ENCODE results near the gene KRT6A. TPM values are rescaled to one million over a fixed set of nuclear protein-coding genes. Genes with fewer than 3 reads are reported as not detected.

The KRT6A gene
- total RNA-seq, 1 donor from 2014 or later, result not detected

DNA sequence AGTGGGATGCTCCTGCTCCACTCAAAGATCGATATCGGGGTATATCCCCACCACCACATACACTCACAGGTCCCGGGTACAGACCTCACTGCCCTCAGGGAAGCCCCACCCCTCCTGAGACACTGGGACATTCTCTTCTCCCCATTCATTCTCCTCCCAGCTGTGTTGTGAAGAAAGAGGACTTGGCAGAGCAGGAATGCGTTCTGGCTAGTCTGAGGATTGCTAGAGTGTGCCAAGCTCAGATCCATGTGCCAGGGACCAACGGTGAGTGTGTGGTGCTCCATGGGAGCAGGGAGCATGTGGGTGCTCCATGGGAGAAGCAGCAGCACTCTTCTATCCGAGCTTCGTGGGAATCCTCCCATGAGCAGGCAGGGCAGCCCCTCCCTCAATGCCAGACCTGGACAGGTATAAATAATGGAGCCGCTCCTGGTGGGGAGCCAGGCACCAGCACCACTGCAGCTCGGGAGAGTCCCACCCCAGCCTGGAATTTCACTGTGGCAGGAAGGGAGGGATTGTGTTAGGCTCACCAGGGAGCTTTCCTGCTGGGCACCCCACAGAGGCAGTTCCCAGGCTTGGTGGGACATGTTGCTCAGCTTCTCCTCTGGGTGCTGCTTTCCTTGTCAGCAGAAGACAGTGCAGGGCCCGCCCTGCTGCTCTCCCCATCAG lies 29.4 kb upstream of the KRT6A start:
- Histone ChIP-seq H3K9me3 (ENCODE audit: low read depth) (no peaks in the 10 kb centered on the region), H3F3A (ENCODE audit: low read depth) (no peaks in the 10 kb centered on the region), H3K4me2 (no peak overlapping the region), H3K36me3 (no peaks in the 10 kb centered on the region), H3K4me3 (no peak overlapping the region), H3K9ac (no peak overlapping the region), H3K27ac (no peak overlapping the region), H3K4me1 (no peaks in the 10 kb centered on the region), H4K20me1 (ENCODE audit: low read depth) (no peaks in the 10 kb centered on the region), H2AFZ (replicated peaks) (no peak overlapping the region), H3K27me3 (no peaks in the 10 kb centered on the region), H3K79me2 (ENCODE audit: low read depth) (no peaks in the 10 kb centered on the region)
- peaks cover 12% of the 10 kb centered on the region for H3K27me3 Mint-ChIP-seq (ENCODE audit: insufficient read depth, low read depth)
- no peaks in the 10 kb centered on the region for H3K9me3 Mint-ChIP-seq
- no peak for DNase-seq (ENCODE audit: low spot score)
- no peak overlapping the region for H3K27ac Mint-ChIP-seq
- H3K36me3 Mint-ChIP-seq, result no peaks in the 10 kb centered on the region
- H3K4me3 Mint-ChIP-seq, result no peak overlapping the region
- H3K4me1 Mint-ChIP-seq, result peaks cover 6% of the 10 kb centered on the region
- TF ChIP-seq CTCF (IDR thresholded peaks at IDR 0.05), result no peak
- TF ChIP-seq EZH2 (IDR thresholded peaks at IDR 0.05), result no peak
- TF ChIP-seq EZH2phosphoT487 (IDR thresholded peaks at IDR 0.05), result no peak

GRCh38 chr12:52521568-52522266 lies 28.7 kb upstream of the KRT6A start:
- Histone ChIP-seq H3K36me3 (no peaks in the 10 kb centered on the region), H3K4me2 (no peak overlapping the region), H3K9me3 (ENCODE audit: low read depth) (no peaks in the 10 kb centered on the region), H4K20me1 (ENCODE audit: low read depth) (no peaks in the 10 kb centered on the region), H3K9ac (no peak overlapping the region), H3K27me3 (no peaks in the 10 kb centered on the region), H3K79me2 (ENCODE audit: low read depth) (no peaks in the 10 kb centered on the region), H3K4me3 (no peak overlapping the region), H3K4me1 (no peaks in the 10 kb centered on the region), H3K27ac (no peak overlapping the region), H3F3A (ENCODE audit: low read depth) (no peaks in the 10 kb centered on the region), H2AFZ (replicated peaks) (no peak overlapping the region)
- H3K4me1 Mint-ChIP-seq, result peaks cover 6% of the 10 kb centered on the region
- no peak overlapping the region for H3K4me3 Mint-ChIP-seq
- H3K9me3 Mint-ChIP-seq, result no peaks in the 10 kb centered on the region
- DNase-seq (ENCODE audit: low spot score), result no peak
- H3K27ac Mint-ChIP-seq, result no peak overlapping the region
- no peak for TF ChIP-seq EZH2 (IDR thresholded peaks at IDR 0.05)
- TF ChIP-seq CTCF (IDR thresholded peaks at IDR 0.05), result no peak
- TF ChIP-seq EZH2phosphoT487 (IDR thresholded peaks at IDR 0.05), result no peak
- peaks cover 8% of the 10 kb centered on the region for H3K27me3 Mint-ChIP-seq (ENCODE audit: insufficient read depth, low read depth)
- H3K36me3 Mint-ChIP-seq, result no peaks in the 10 kb centered on the region

DNA sequence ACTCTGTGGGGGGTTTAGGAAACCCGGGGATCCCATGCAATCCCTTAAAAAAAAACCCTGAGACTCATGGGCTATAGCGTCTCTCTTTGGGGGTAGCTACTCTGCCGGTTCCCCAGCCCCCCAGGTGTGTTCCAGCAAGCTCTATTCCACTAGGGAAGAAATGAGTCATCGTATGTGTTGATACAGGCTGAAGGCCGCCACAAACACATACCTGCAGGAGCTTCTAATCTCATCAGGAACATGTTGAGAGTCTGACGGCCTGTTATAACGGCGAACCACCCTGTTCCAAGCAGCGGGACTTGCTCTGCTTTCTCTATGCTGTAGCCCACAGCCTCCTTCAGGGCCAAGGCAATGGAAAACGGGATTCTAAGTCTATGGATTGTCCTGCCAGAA lies 28.1 kb upstream of the KRT6A start:
- H3K4me3 Mint-ChIP-seq, result no peak overlapping the region
- Histone ChIP-seq H3K4me3 (no peak overlapping the region), H3K27ac (no peak overlapping the region), H3K36me3 (no peaks in the 10 kb centered on the region), H3K4me1 (no peaks in the 10 kb centered on the region), H4K20me1 (ENCODE audit: low read depth) (no peaks in the 10 kb centered on the region), H3K9me3 (ENCODE audit: low read depth) (no peaks in the 10 kb centered on the region), H3F3A (ENCODE audit: low read depth) (no peaks in the 10 kb centered on the region), H3K4me2 (no peak overlapping the region), H2AFZ (replicated peaks) (no peak overlapping the region), H3K9ac (no peak overlapping the region), H3K79me2 (ENCODE audit: low read depth) (no peaks in the 10 kb centered on the region), H3K27me3 (no peaks in the 10 kb centered on the region)
- no peak for TF ChIP-seq EZH2phosphoT487 (IDR thresholded peaks at IDR 0.05)
- TF ChIP-seq CTCF (IDR thresholded peaks at IDR 0.05), result no peak
- TF ChIP-seq EZH2 (IDR thresholded peaks at IDR 0.05), result no peak
- peaks cover 6% of the 10 kb centered on the region for H3K4me1 Mint-ChIP-seq
- no peak for DNase-seq (ENCODE audit: low spot score)
- H3K36me3 Mint-ChIP-seq, result no peaks in the 10 kb centered on the region
- H3K9me3 Mint-ChIP-seq, result no peaks in the 10 kb centered on the region
- peaks cover 9% of the 10 kb centered on the region for H3K27me3 Mint-ChIP-seq (ENCODE audit: insufficient read depth, low read depth)
- no peak overlapping the region for H3K27ac Mint-ChIP-seq

Measured in neural progenitor cell (in vitro differentiated cells).